IMR-90 (cell line): ENCODE data around the gene ACSL4. TPM values are rescaled to one million over a fixed set of nuclear protein-coding genes. Genes with fewer than 3 reads are reported as not detected.

Experiments used
- ATAC-seq: fragments of 200-7000 bp; cut with Tn5 transposase; 2 replicates; pipeline ENCODE4 v1.9.1; 2020; ENCODE audit warnings: low read depth, mild to moderate bottlenecking, moderate library complexity
- BruUV-seq: library from RNA; stranded (reverse); fragments of 400-500 nt; replicated peaks from 2 replicates; lab custom pipeline; 2021; lab: Mats Ljungman, UMichigan
- CTCF ChIA-PET: fragments of 300-600 bp; formaldehyde crosslinking; extraction: SDS; loops from one replicate; lab custom pipeline; 2021; ENCODE audit warnings: antibody characterized with exemption; lab: Yijun Ruan, JAX
- POLR2A ChIA-PET: fragments of 300-600 bp; sonication (Branson Sonifier 250); formaldehyde crosslinking; loops from one replicate; lab custom pipeline; 2022; ENCODE audit warnings: antibody characterized with exemption; ENCODE audit not compliant: unreplicated experiment; lab: Charles Lee
- DNase-seq: peaks from one replicate; pipeline ENCODE4 v3.0.0; 2013
- H2AFZ ChIP-seq: replicated peaks from 2 replicates; pipeline ENCODE3; 2013; ENCODE audit warnings: low read length, mild to moderate bottlenecking; ENCODE audit not compliant: poor library complexity
- H2AK5ac ChIP-seq: 2 replicates; pipeline ENCODE4 v1.6.1; 2013; ENCODE audit warnings: low read depth, low read length, inconsistent platforms
- H2AK9ac ChIP-seq: replicated peaks from 2 replicates; pipeline ENCODE3; 2013; ENCODE audit warnings: mild to moderate bottlenecking, low read depth, low read length, moderate library complexity; ENCODE audit not compliant: poor library complexity
- H2BK120ac ChIP-seq: 2 replicates; pipeline ENCODE4 v1.6.1; 2013; ENCODE audit warnings: low read depth, low read length, inconsistent platforms
- H2BK15ac ChIP-seq: 3 replicates; pipeline ENCODE4 v1.6.1; 2013; ENCODE audit warnings: low read depth, low read length, inconsistent platforms
- H2BK20ac ChIP-seq: 2 replicates; pipeline ENCODE4 v1.6.1; 2013; ENCODE audit warnings: low read depth, mild to moderate bottlenecking, inconsistent platforms, low read length, moderate library complexity
- H2BK5ac ChIP-seq: 2 replicates; pipeline ENCODE4 v1.6.1; 2013; ENCODE audit warnings: mild to moderate bottlenecking, low read depth, low read length, inconsistent platforms; ENCODE audit not compliant: poor library complexity, severe bottlenecking
- H3K14ac ChIP-seq: replicated peaks from 2 replicates; pipeline ENCODE4 v1.6.1; 2013; ENCODE audit warnings: low read depth, low read length, inconsistent platforms
- H3K18ac ChIP-seq: 2 replicates; pipeline ENCODE4 v1.6.1; 2013; ENCODE audit warnings: low read depth, low read length, control low read depth
- H3K23ac ChIP-seq: 2 replicates; pipeline ENCODE4 v1.6.1; 2013; ENCODE audit warnings: low read depth, low read length, inconsistent platforms
- H3K27ac ChIP-seq: 2 replicates; pipeline ENCODE4 v1.5.1; 2013; ENCODE audit warnings: mild to moderate bottlenecking, control low read depth, low read length; ENCODE audit not compliant: insufficient read depth
- H3K27me3 ChIP-seq: 2 replicates; pipeline ENCODE4 v1.6.1; 2013; ENCODE audit warnings: low read length; ENCODE audit not compliant: control insufficient read depth, insufficient read depth
- H3K36me3 ChIP-seq: 2 replicates; pipeline ENCODE4 v1.6.1; 2013; ENCODE audit warnings: low read length, mixed read lengths; ENCODE audit not compliant: control insufficient read depth, insufficient read depth
- H3K4ac ChIP-seq: 2 replicates; pipeline ENCODE4 v1.6.1; 2013; ENCODE audit warnings: low read depth, low read length, inconsistent platforms
- H3K4me1 ChIP-seq: 2 replicates; pipeline ENCODE4 v1.6.1; 2013; ENCODE audit warnings: low read length, mixed read lengths; ENCODE audit not compliant: control insufficient read depth, insufficient read depth
- H3K4me2 ChIP-seq: 2 replicates; pipeline ENCODE4 v1.6.1; 2013; ENCODE audit warnings: low read depth, mild to moderate bottlenecking, control low read depth, low read length, moderate library complexity
- H3K4me3 ChIP-seq: 2 replicates; pipeline ENCODE4 v1.5.1; 2013; ENCODE audit warnings: low read depth, mild to moderate bottlenecking, control low read depth, low read length, moderate library complexity; ENCODE audit not compliant: insufficient read depth
- H3K56ac ChIP-seq: 2 replicates; pipeline ENCODE4 v1.6.1; 2013; ENCODE audit warnings: low read length, inconsistent platforms; ENCODE audit not compliant: insufficient read depth; ENCODE audit errors: extremely low read depth
- H3K79me1 ChIP-seq, 2 experiments: 2 replicates each; pipeline ENCODE4 v1.6.1; 2013; ENCODE audit warnings: low read length in 2 of 2, inconsistent platforms in 1 of 2, low read depth in 1 of 2
- H3K9ac ChIP-seq: 2 replicates; pipeline ENCODE4 v1.6.1; 2013; ENCODE audit warnings: low read depth, low read length, control low read depth
- H3K9me1 ChIP-seq: 2 replicates; pipeline ENCODE4 v1.6.1; 2013; ENCODE audit warnings: low read length, inconsistent platforms; ENCODE audit not compliant: insufficient read depth
- H3K9me3 ChIP-seq: 2 replicates; pipeline ENCODE4 v1.6.1; 2013; ENCODE audit warnings: low read length; ENCODE audit not compliant: control insufficient read depth, insufficient read depth
- H4K20me1 ChIP-seq: 2 replicates; pipeline ENCODE4 v1.6.1; 2013; ENCODE audit warnings: low read length, inconsistent platforms; ENCODE audit not compliant: insufficient read depth
- H4K5ac ChIP-seq: 2 replicates; pipeline ENCODE4 v1.6.1; 2013; ENCODE audit warnings: mild to moderate bottlenecking, low read depth, low read length, control low read depth
- H4K8ac ChIP-seq, 2 experiments: 2 replicates each; pipeline ENCODE4 v1.6.1; 2013; ENCODE audit warnings: low read depth in 2 of 2, low read length in 2 of 2, control low read depth in 1 of 2, inconsistent platforms in 1 of 2
- H4K91ac ChIP-seq: 2 replicates; pipeline ENCODE4 v1.6.1; 2013; ENCODE audit warnings: low read depth, low read length, inconsistent platforms; ENCODE audit not compliant: insufficient read depth
- CEBPB ChIP-seq: IDR thresholded peaks from 2 replicates; pipeline ENCODE4 v1.6.1; 2012; ENCODE audit warnings: low read depth, low read length, improper control_type of control experiment
- CHD1 ChIP-seq: IDR thresholded peaks from 2 replicates; pipeline ENCODE4 v1.6.1; 2012; ENCODE audit warnings: low read depth, low read length, improper control_type of control experiment
- FOS ChIP-seq: fragments of 150-350 bp; IDR thresholded peaks from 2 replicates; pipeline ENCODE4 v1.6.1; 2016; ENCODE audit warnings: low read depth, low read length
- MAZ ChIP-seq: IDR thresholded peaks from 2 replicates; pipeline ENCODE4 v1.6.1; 2012; ENCODE audit warnings: low read depth, mild to moderate bottlenecking, low read length, improper control_type of control experiment, moderate library complexity, borderline replicate concordance
- MXI1 ChIP-seq: IDR thresholded peaks from 2 replicates; pipeline ENCODE4 v1.6.1; 2012; ENCODE audit warnings: low read depth, mild to moderate bottlenecking, low read length, moderate library complexity, borderline replicate concordance
- NFE2L2 ChIP-seq: fragments of 150-350 bp; IDR thresholded peaks from 2 replicates; pipeline ENCODE4 v1.6.1; 2016; ENCODE audit warnings: low read depth, mild to moderate bottlenecking, low read length
- POLR2A ChIP-seq: IDR thresholded peaks from 2 replicates; pipeline ENCODE4 v1.6.1; 2012; ENCODE audit warnings: mild to moderate bottlenecking, low read depth, low read length
- RAD21 ChIP-seq: IDR thresholded peaks from 2 replicates; pipeline ENCODE4 v1.6.1; 2012; ENCODE audit warnings: low read length, improper control_type of control experiment
- SMC3 ChIP-seq: fragments of 150-350 bp; IDR thresholded peaks from 2 replicates; pipeline ENCODE4 v1.6.1; 2016; ENCODE audit warnings: low read depth, mild to moderate bottlenecking, antibody characterized with exemption, low read length, moderate library complexity
- WGBS, 2 experiments: methylation state at CpG; one replicate each; pipeline versions ENCODE4 v1.1.5 to v1.1.7; 2013; ENCODE audit warnings: missing lambda C conversion rate in 2 of 2; ENCODE audit not compliant: insufficient read length in 1 of 2; ENCODE audit errors: extremely low coverage in 2 of 2; 5-methylcytosine and 5-hydroxymethylcytosine counted together
- dilution Hi-C: fragments of 300-500 bp; cut with HindIII; formaldehyde crosslinking; loops from one replicate; pipeline ENCODE4 v1.14.3; 2018; ENCODE audit warnings: low sequenced_read_pairs; ENCODE audit not compliant: unreplicated experiment
- in situ Hi-C: fragments of 300-500 bp; cut with MboI; formaldehyde crosslinking; loops from 3 replicates; pipeline ENCODE4 v1.14.3; 2019; ENCODE audit warnings: low sequenced_read_pairs, inconsistent platforms, mixed read lengths
- intact Hi-C: fragments of 100-400 bp; cut with micrococcal nuclease; formaldehyde crosslinking; loops from 2 replicates; pipeline ENCODE4 v1.10.0; 2022
- polyA plus RNA-seq, 3 experiments: library from polyadenylated mRNA; depleted of rRNA; stranded (reverse); fragments of >200 nt; gene quantifications; 2 replicates each; pipeline ENCODE4 v1.2.3, GENCODE V29; 2012; ENCODE audit warnings: low replicate concordance in 1 of 3
- total RNA-seq: library from RNA; depleted of rRNA; stranded (reverse); fragments of >200 nt; gene quantifications from 2 replicates; pipeline ENCODE4 v1.2.3, GENCODE V29; 2012
- TF ChIP-seq, protein P1 (sequence below): fragments of 150-350 bp; IDR thresholded peaks from 2 replicates; pipeline ENCODE4 v1.6.1; 2016; ENCODE audit warnings: low read depth, mild to moderate bottlenecking, low read length, moderate library complexity, borderline replicate concordance
- TF ChIP-seq, protein P2 (sequence below): fragments of 150-350 bp; IDR thresholded peaks from 2 replicates; pipeline ENCODE4 v1.6.1; 2017; ENCODE audit warnings: mild to moderate bottlenecking, antibody characterized with exemption, low read length, low read depth
- TF ChIP-seq, protein P3 (sequence below): conservative IDR thresholded peaks from 2 replicates; pipeline ENCODE4 v1.5.1; 2012; ENCODE audit warnings: mild to moderate bottlenecking, low read depth, low read length, improper control_type of control experiment

The ACSL4 gene
- total and polyA plus RNA-seq, 2 of the 4 experiments (the other 2 are of a cell fraction): 29.6 to 59.7 TPM

DNA sequence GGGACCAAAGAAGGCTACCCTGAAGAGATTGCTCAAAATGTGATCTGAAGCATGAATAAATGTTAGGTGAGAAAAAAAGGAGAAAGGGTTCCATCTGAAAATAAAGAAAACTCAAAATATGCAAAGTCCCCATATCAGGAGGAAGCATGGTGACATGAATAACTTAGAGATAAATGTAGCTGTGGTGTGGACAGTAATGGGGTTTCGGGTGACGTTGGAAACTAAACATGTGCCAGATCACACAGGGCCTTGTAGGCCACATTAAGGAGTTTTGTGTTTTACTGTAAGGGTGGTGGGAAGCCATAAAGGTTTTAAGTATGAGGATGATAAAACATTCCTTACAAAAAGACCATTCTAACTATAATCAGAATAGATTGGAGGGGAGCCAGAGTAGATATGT is 40.3 kb upstream of the ACSL4 start:
- no peak overlapping the region for H3K56ac ChIP-seq
- H2AK5ac ChIP-seq: no peak overlapping the region
- no TSS peak for BruUV-seq
- H2BK5ac ChIP-seq: no peak overlapping the region
- ChIA-PET POLR2A (no interaction called here), CTCF (no interaction called here)
- no peaks in the 10 kb centered on the region for H3K79me1 ChIP-seq
- H4K20me1 ChIP-seq: no peaks in the 10 kb centered on the region
- DNase-seq: no peak
- no peak overlapping the region for H2BK20ac ChIP-seq
- H3K9me3 ChIP-seq: peaks cover 2% of the 10 kb centered on the region; the same call in 1 of the 2 replicates
- no peak overlapping the region for H3K4me3 ChIP-seq
- no peak overlapping the region for H3K27ac ChIP-seq
- no peak for ATAC-seq
- no peak overlapping the region for H3K4me2 ChIP-seq
- no peak overlapping the region for H2BK120ac ChIP-seq
- no peaks in the 10 kb centered on the region for H3K9me1 ChIP-seq
- H2AK9ac ChIP-seq: no peak overlapping the region
- no peak overlapping the region for H3K18ac ChIP-seq
- no CpG with 5 or more reads among the region's 2 CpGs for WGBS, 2 experiments
- H2AFZ ChIP-seq: no peak overlapping the region
- no peak overlapping the region for H4K8ac ChIP-seq
- H2BK15ac ChIP-seq: no peak overlapping the region
- TF ChIP-seq, protein P1, sequence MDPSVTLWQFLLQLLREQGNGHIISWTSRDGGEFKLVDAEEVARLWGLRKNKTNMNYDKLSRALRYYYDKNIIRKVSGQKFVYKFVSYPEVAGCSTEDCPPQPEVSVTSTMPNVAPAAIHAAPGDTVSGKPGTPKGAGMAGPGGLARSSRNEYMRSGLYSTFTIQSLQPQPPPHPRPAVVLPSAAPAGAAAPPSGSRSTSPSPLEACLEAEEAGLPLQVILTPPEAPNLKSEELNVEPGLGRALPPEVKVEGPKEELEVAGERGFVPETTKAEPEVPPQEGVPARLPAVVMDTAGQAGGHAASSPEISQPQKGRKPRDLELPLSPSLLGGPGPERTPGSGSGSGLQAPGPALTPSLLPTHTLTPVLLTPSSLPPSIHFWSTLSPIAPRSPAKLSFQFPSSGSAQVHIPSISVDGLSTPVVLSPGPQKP: no peak
- no peak for TF ChIP-seq CHD1
- TF ChIP-seq, protein P2, sequence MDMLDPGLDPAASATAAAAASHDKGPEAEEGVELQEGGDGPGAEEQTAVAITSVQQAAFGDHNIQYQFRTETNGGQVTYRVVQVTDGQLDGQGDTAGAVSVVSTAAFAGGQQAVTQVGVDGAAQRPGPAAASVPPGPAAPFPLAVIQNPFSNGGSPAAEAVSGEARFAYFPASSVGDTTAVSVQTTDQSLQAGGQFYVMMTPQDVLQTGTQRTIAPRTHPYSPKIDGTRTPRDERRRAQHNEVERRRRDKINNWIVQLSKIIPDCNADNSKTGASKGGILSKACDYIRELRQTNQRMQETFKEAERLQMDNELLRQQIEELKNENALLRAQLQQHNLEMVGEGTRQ: no peak
- TF ChIP-seq NFE2L2: no peak
- TF ChIP-seq RAD21: no peak
- TF ChIP-seq MXI1: no peak
- no peak for TF ChIP-seq CEBPB
- no peak for TF ChIP-seq POLR2A
- TF ChIP-seq, protein P3, sequence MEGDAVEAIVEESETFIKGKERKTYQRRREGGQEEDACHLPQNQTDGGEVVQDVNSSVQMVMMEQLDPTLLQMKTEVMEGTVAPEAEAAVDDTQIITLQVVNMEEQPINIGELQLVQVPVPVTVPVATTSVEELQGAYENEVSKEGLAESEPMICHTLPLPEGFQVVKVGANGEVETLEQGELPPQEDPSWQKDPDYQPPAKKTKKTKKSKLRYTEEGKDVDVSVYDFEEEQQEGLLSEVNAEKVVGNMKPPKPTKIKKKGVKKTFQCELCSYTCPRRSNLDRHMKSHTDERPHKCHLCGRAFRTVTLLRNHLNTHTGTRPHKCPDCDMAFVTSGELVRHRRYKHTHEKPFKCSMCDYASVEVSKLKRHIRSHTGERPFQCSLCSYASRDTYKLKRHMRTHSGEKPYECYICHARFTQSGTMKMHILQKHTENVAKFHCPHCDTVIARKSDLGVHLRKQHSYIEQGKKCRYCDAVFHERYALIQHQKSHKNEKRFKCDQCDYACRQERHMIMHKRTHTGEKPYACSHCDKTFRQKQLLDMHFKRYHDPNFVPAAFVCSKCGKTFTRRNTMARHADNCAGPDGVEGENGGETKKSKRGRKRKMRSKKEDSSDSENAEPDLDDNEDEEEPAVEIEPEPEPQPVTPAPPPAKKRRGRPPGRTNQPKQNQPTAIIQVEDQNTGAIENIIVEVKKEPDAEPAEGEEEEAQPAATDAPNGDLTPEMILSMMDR: no peak
- no peak for TF ChIP-seq SMC3
- TF ChIP-seq FOS: no peak
- no peak for TF ChIP-seq MAZ
- H3K27me3 ChIP-seq: no peaks in the 10 kb centered on the region
- H4K91ac ChIP-seq: no peak overlapping the region
- H3K36me3 ChIP-seq: no peaks in the 10 kb centered on the region
- no peak overlapping the region for H4K5ac ChIP-seq
- H3K9ac ChIP-seq: no peak overlapping the region
- in situ Hi-C loops: no loop called here
- no peak overlapping the region for H3K4ac ChIP-seq
- H3K4me1 ChIP-seq: 0 out of 2 replicates have a peak, but pooled peaks cover 2% of the 10 kb centered on the region
- dilution Hi-C loops: no loop called here
- no peak overlapping the region for H3K14ac ChIP-seq
- H3K23ac ChIP-seq: no peak overlapping the region
- intact Hi-C loops: no loop called here
